ENCODE data around the gene MAST4. TPM values are rescaled to one million over a fixed set of nuclear protein-coding genes. Genes with fewer than 3 reads are reported as not detected.
A peak's percentile ranks its signal among the peaks of the same experiment; 100 is the strongest.

Gene MAST4
- total RNA-seq, 1 experiment from 2014 or later, result 3.3 TPM

DNA sequence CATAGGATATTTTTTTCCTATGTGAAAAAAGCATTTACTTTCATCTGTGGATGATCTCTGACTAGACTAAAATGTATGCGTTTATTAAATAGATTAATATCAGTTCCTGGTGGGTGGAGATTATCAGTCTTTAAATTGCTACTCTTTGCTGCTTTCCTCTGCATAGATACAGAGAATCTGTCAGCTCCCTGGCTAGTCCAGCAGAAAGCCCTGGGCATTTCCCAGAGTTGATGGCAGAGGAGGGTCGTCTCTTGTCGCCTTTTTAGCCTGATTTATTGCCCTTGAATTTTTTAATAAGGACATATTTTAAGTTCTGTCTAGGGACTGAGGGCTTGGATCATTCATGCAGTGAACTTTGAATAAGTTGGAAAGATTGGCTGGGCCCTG lies 434.9 kb downstream of the MAST4 start:
- no peak for DNase-seq
- no peaks in the 10 kb centered on the region for H3K4me1 ChIP-seq
- H3K36me3 ChIP-seq, result no peaks in the 10 kb centered on the region
- H3K4me3 ChIP-seq, result no peak overlapping the region
- H3K27ac ChIP-seq, result no peak overlapping the region
- no peaks in the 10 kb centered on the region for H3K27me3 ChIP-seq
- no peaks in the 10 kb centered on the region for H3K9me3 ChIP-seq (replicated peaks)

DNA sequence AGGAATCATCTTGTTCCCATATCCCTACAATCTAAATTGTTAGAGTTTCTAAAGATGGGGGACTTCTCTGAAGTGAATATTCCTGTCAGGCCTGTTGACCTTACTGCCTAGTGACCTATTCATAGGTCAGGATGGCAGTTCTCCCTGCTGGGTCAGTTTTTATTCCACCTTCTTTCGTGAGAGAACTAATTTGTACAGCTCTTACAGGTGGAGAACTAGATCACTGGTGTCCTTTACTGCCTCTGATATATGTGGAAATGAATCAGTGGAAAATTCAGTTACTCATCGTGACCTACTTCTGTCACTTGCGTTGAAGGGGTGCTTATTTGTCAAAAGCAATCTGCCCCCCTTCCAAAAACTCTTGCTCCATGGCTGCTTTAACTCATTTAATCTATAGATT lies 435.5 kb downstream of the MAST4 start:
- Histone ChIP-seq H3K36me3 (no peaks in the 10 kb centered on the region), H3K4me1 (no peaks in the 10 kb centered on the region), H3K27me3 (no peaks in the 10 kb centered on the region), H3K4me3 (no peak overlapping the region), H3K9me3 (replicated peaks) (no peaks in the 10 kb centered on the region), H3K27ac (no peak overlapping the region)
- DNase-seq, result no peak

DNA sequence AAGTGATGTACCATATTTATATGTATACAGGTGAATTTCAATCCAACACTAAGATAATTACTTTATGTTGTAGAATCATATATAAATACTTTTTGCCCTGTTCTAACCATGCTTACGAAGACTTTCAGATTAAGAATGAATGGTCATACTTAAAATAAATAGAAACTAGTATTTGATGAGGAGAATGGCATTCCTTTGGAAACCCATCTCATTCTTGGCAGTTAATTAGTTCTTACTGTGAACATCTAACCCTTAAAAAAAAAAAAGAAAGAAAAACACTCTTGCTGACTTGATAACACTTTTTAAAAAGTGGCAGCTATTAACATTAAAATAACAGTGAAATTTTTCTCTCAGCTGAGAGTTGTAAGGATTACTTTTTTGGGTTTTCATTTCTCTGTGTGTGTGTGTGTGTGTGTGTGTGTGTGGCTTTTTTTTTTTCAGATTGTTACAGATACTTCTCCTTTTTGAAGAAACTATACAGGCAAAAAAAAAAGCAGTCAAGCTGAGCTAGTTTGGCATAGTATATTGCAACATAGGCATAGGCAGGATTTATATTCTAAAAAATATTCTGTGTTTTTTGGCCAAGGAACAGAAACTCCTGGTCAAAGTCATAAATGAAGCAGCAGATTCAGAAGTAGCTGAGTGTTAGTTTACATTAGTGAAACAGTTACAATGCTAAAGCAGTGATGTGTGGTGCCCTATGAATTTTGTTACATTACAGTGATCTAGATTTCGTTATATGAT lies 436.9 kb downstream of the MAST4 start:
- no peak overlapping the region for H3K27ac ChIP-seq
- no peaks in the 10 kb centered on the region for H3K27me3 ChIP-seq
- H3K36me3 ChIP-seq, result no peaks in the 10 kb centered on the region
- no peaks in the 10 kb centered on the region for H3K9me3 ChIP-seq (replicated peaks)
- H3K4me3 ChIP-seq, result no peak overlapping the region
- H3K4me1 ChIP-seq, result no peaks in the 10 kb centered on the region
- DNase-seq, result no peak

DNA sequence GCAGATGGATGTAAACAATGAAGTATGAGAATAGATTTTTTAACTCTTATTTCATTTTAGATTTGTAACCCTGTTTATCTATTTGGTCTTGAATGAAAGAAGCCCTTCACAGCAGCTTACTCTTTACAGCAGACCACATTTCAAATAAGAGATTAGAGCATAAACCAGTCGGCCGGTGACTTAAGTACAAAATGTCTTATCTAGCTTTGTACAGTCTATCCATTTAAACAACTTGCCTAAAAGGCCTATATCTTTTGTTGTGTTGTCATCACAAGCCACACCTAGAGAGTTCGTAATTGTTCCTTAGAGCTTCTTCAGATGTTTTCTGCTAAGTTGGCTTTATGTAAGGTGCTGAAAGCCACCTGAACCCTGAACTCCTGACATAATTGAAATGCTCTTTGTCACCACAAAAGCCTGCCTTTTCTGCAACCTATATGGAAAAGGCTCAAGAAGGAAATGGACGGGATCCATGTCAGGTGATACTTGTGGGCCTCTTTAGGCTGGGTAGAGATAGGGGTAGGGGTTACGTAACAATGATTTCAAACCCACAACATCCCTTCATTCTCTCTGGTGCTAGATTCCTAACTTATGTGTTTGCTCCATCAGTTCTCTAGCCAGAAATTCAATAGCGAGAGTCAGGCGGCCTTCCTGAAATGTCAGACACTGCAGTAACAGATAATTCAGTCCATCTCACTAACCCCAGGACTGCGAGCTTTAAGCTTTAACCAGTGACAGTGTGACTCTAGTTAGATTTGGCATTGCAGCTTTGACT lies 437.9 kb downstream of the MAST4 start:
- Histone ChIP-seq H3K27ac (no peak overlapping the region), H3K27me3 (no peaks in the 10 kb centered on the region), H3K36me3 (no peaks in the 10 kb centered on the region), H3K9me3 (replicated peaks) (no peaks in the 10 kb centered on the region), H3K4me1 (no peaks in the 10 kb centered on the region), H3K4me3 (no peak overlapping the region)
- no peak for DNase-seq

DNA sequence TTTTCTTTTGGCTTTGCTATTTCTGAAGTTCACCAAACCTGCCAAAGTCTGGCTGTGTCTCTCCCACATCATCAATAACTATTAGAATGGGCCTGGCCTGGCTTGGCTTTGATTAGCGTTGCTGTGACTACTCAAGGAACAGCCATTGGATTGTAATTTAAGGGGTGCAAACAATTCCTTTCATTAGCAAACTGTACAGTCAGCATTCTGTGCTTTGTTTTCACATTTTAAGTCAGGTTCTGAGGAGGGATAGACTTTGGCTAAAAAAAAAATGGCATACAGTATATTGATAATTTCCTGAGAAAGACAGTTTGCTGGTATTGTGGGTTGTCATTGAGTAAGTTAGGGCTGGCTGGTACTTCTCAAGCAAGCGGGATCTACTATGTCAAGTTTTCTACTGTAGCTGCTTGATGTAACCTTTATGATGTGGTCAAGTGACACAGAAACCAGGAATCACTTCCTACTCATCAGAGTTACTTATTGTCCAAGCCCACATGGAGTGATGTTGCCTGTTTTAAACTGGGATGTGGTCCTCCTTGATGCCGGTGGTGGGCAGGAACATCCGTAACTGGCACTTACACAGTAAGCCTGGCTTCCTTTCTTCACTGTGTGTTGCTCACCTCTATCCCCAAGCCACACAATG lies 439.0 kb downstream of the MAST4 start:
- Histone ChIP-seq H3K9me3 (replicated peaks) (no peaks in the 10 kb centered on the region), H3K36me3 (no peaks in the 10 kb centered on the region), H3K4me3 (no peak overlapping the region), H3K27ac (no peak overlapping the region), H3K4me1 (no peaks in the 10 kb centered on the region), H3K27me3 (no peaks in the 10 kb centered on the region)
- DNase-seq, result no peak

DNA sequence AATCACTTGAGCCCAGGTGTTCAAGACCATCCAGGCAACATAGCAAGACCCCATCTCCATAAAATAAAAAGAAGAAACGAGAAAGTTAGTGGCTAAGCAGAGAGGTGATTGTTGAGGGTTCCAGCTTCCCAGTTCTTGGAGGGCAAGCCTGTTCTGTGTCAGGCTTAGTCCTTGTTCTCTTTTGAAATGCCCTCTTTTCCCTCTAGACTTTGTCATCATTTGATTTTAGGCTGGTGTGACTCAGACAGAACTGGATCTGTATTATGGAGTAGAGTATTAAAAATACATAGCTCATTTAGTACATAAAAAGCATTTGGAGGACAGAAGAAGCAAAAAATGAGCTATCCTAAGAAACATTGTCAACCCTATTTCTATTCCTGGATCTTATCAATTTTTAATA lies 441.0 kb downstream of the MAST4 start:
- no peak for DNase-seq
- Histone ChIP-seq H3K4me1 (no peaks in the 10 kb centered on the region), H3K9me3 (replicated peaks) (no peaks in the 10 kb centered on the region), H3K36me3 (no peaks in the 10 kb centered on the region), H3K4me3 (no peak overlapping the region), H3K27me3 (no peaks in the 10 kb centered on the region), H3K27ac (no peak overlapping the region)

DNA sequence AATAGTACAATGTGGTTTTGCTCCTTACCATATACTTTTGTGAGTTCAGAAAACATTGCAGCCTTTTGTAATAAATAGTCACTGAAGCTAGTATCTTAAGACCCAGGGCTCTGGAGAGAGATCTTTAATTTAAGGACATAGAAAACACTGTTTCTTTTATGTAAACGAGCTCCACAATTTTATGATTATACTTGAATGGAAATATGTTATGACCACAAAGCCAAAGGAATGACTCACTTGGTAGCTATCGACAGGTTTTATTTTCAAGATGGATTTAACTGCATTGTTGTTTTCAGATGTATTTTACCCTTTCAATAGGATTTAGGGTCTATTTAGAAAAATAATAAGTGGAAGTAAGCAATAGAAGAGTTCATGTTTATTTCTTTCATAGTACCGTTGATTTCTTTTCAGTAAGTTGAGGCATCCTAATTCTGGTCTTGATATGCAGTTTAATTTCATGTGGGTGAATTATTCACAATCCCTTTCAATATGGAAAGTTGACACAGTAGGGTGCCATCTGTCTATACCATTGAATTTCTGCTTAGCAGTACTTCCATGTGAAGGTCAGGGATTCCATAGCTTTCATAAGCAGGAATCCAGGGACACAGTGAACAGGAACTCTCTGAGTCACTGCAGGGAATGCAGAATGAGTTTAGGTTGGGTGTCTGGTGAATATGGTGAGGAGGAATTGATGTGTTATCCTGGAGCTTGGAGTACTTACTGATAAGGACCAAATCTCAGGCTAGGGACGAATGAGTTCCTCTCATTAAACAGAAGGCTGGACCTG lies 442.8 kb downstream of the MAST4 start:
- Histone ChIP-seq H3K4me3 (no peak overlapping the region), H3K9me3 (replicated peaks) (no peaks in the 10 kb centered on the region), H3K36me3 (no peaks in the 10 kb centered on the region), H3K27ac (no peak overlapping the region), H3K4me1 (no peaks in the 10 kb centered on the region), H3K27me3 (no peaks in the 10 kb centered on the region)
- no peak for DNase-seq

DNA sequence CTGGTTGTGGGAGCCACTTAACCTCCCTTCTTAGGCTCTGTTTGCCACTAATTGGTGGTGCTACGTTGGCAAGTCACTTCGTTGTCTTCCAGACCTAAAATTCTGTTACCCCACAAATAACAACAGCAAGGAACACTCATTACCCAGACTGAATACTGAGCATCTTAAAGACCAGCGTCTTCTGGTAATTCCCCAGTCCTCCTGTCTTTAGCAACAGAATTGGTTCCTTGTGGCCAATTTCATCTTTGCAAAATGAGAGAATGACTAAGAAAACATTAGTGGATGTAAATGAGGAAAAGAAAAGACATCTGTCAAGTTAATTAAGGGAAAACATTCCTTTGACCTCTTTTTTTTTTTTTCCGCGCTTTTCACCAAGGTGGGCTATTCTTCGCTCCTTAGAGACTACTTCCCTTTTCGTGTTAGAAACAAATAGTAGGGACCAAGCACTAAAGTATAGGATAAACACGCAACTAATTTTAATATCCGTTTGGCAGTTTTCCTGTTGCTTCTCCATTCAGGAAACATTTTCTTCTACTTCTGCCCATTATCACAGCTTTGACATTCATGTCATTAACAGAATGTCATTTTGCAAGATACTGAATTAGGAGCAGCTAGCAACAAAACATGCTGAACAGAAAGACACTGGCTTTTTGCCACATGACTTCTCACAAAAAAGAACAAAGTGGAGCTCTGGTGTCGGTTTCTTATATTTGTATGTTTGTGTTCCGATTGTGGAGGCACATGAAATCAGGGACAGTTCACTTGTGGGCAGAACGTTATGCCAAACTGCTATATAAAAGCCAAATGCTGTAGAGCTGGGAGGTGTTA lies 446.2 kb downstream of the MAST4 start:
- H3K36me3 ChIP-seq, result no peaks in the 10 kb centered on the region
- no peak overlapping the region for H3K27ac ChIP-seq
- H3K4me1 ChIP-seq, result peaks cover 3% of the 10 kb centered on the region
- no peaks in the 10 kb centered on the region for H3K9me3 ChIP-seq (replicated peaks)
- no peaks in the 10 kb centered on the region for H3K27me3 ChIP-seq
- DNase-seq, result no peak
- H3K4me3 ChIP-seq, result no peak overlapping the region

DNA sequence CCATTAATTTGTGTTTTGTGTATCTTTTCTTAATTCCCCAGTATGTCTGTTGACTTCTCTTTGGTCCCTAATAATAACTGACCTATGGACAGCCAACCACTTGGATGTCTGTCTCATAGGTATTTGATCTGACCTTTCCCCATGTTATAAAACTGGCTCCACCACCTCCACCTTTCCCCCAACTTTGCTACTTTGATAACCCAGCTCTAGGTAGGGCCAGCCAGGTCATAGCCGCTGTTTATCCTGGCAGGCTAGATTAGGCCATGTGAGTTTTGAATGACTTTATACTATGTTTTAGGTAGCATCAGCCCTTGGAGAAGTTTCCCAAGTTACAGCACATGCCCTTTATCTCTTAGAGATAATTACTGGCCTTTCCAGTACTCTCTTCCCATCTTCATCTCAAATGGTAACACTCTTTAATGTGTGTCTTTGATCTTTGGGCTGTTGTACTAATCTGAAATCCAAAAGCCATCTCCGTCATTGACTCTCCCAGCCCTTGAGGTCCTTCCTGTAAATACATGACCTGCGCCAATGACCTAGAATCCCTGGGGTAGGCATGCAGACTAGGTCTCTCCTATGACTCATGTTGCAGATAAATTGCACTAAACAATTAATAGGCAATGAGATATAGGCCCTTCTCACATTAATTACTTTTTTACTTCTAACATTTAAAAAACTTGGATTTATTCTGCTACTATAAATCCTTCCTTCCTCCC lies 447.8 kb downstream of the MAST4 start:
- Histone ChIP-seq H3K36me3 (no peaks in the 10 kb centered on the region), H3K9me3 (replicated peaks) (no peaks in the 10 kb centered on the region), H3K4me1 (peaks cover 3% of the 10 kb centered on the region), H3K4me3 (no peak overlapping the region), H3K27me3 (no peaks in the 10 kb centered on the region), H3K27ac (no peak overlapping the region)
- no peak for DNase-seq

DNA sequence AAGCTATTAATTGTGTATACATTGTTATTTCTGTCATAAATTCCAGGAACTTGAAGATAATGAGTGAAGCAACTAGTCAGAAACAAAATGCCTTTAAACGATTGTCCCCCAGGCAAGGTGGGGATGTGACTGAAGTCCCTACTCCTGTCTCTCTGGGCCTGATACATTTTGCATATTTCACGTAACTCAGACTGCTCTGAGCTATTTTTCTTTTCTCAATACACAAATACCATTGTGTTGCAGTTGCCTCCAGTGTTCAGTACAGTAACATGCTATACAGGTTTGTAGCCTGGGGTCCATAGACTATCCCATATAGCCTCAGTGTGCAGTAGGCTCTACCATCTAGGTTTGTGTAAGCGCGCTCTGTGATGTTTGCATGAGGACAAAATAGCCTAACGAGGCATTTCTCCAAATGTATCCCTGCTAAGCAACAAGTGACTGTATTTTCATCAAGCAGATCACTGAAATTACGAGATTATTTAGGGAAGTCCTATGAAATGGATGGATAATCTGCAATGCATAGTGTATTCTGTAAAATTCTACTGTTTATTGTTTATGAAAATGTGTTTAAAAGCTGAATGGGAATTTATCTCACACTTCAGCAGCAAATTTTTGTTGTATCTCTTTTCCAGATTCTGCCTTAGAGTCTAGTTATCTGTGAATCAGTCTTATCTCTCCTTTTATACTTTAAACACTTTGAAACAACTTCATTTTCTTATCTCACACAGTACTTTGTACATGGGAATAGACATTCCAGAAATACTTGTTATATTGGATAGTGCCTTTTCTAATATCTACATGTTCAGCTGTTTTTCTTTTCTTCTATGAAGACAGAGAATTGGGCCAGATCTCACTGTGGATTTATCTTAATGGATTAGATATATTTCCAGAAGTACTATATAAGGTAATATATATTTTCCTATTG lies 449.9 kb downstream of the MAST4 start:
- Histone ChIP-seq H3K36me3 (no peaks in the 10 kb centered on the region), H3K4me1 (peaks cover 3% of the 10 kb centered on the region), H3K4me3 (no peak overlapping the region), H3K27ac (no peak overlapping the region), H3K9me3 (replicated peaks) (no peaks in the 10 kb centered on the region), H3K27me3 (no peaks in the 10 kb centered on the region)
- DNase-seq, result no peak

DNA sequence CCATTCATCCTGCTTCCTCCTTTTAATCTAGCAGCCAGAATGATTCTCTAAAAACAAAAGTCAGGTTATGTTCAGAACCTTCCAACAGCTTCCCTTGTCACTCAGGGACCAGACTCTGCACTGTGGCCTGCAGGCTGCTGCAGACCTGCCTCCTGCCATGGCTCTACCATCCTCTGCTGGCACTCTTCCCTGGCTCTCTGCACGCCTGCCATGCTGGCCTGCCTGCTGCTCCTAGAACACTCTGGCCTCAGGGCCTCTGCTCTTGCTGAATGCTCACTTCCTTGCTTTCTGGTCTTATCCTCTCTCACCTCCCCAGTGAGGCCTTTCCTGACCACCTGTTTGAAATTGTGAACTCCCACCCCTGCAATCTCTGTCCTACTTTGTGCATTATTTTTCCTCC lies 451.0 kb downstream of the MAST4 start:
- Histone ChIP-seq H3K27ac (no peak overlapping the region), H3K4me3 (no peak overlapping the region), H3K4me1 (peaks cover 3% of the 10 kb centered on the region), H3K9me3 (replicated peaks) (no peaks in the 10 kb centered on the region), H3K27me3 (no peaks in the 10 kb centered on the region), H3K36me3 (no peaks in the 10 kb centered on the region)
- peak; percentile 9 to 24 for DNase-seq

DNA sequence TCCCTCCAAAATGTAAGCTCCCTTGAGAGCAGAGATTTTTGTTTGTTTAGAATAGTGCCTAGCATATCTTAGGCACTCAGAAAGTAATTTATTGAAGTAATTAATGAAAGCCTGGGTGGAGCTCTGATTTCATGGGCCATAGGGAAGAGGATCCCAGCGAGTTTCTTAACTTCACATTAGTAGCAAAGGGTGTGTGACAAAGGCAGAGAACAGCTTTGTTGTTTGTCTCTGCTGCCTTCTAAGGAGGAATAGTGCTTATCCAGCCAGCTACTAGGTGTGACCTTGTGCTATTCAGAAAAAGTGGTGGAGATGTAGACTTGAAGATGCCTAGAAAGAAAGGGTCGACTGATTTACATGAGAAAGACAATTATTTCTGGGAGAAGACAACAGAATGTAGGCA lies 451.4 kb downstream of the MAST4 start:
- H3K4me1 ChIP-seq, result peaks cover 3% of the 10 kb centered on the region

DNA sequence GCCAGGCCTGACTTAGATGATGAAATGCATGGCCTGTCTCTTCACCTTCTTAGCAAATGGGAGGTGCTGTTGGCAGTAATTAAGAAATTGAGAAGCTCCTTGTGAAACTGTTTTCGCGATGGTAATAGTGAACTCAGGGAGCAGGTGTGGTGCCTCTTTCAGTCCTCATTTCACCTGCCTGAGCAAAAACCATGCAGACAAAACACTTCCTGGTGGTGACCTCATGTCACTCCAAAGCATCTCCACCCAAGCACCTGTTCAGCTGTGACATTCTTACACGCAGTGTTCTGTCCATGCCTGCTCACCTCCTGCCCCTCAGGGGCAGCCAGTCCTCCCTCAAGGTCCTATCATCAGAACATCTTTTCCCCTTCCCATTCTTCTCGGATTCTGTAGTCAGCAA lies 453.9 kb downstream of the MAST4 start:
- H3K4me3 ChIP-seq, result no peak overlapping the region
- H3K27me3 ChIP-seq, result no peaks in the 10 kb centered on the region
- no peaks in the 10 kb centered on the region for H3K9me3 ChIP-seq (replicated peaks)
- no peak for DNase-seq
- H3K36me3 ChIP-seq, result no peaks in the 10 kb centered on the region
- H3K4me1 ChIP-seq, result peaks cover 3% of the 10 kb centered on the region
- H3K27ac ChIP-seq, result no peak overlapping the region

More for the DNA sequence above, 451.4 kb downstream of the MAST4 start:
- H3K36me3 ChIP-seq, result no peaks in the 10 kb centered on the region
- no peaks in the 10 kb centered on the region for H3K27me3 ChIP-seq
- H3K27ac ChIP-seq, result no peak overlapping the region
- no peak for DNase-seq
- H3K4me3 ChIP-seq, result no peak overlapping the region
- no peaks in the 10 kb centered on the region for H3K9me3 ChIP-seq (replicated peaks)

All from SJCRH30 (cell line).